ENCODE data around the gene ZFPM1. TPM values are rescaled to one million over a fixed set of nuclear protein-coding genes. Genes with fewer than 3 reads are reported as not detected.
A peak's percentile ranks its signal among the peaks of the same experiment; 100 is the strongest.

ZFPM1 gene
- total RNA-seq, 3 donors from 2014 or later (not counting 1 experiment from before 2014, with no cell fraction given) = 56.3 to 71.0 (median 64.6) TPM

DNA sequence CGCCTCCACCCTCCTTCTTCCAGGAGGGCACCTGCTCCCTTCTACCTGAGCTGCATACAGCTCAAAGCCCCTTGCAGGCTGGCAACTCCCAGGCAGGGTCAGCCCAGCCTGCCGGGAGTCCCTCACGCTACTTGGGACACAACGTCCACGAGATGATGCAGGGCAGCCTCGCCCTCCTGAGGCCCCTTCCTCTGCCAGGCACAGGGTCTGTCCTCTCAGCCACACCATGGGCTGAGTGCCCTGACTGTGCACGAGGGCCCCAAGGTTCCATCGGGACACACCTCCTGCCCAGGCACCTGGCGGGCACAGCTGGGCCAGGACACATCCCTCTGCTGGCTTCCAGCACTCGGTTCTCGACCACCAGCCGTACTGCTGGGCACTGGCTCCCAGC lies 86.2 kb downstream of the ZFPM1 start:
- Histone ChIP-seq H3K27ac (ENCODE audit: low read length) (no peak overlapping the region), H3K4me3 (ENCODE audit: low read length) (no peak overlapping the region), H3K4me1 (ENCODE audit: control insufficient read depth, insufficient read depth, low read length) (peaks cover 72% of the 10 kb centered on the region), H3K9me3 (ENCODE audit: control insufficient read depth, insufficient read depth, low read length) (peaks cover 22% of the 10 kb centered on the region), H3K27me3 (ENCODE audit: control insufficient read depth, insufficient read depth, low read length) (no peaks in the 10 kb centered on the region), H3K36me3 (ENCODE audit: control insufficient read depth, insufficient read depth, low read length) (peaks cover 10% of the 10 kb centered on the region)
- intact Hi-C loops (cut with micrococcal nuclease) = no loop called here
- no peak for DNase-seq
- H3K27ac Mint-ChIP-seq = peak overlapping the region in 1 of 2 donors; percentile 78
- no peaks in the 10 kb centered on the region for H3K27me3 Mint-ChIP-seq (ENCODE audit: low read depth in 2 of 2)
- H3K4me3 Mint-ChIP-seq = no peak overlapping the region
- WGBS (ENCODE audit: insufficient coverage) = 72% methylated on average over 12 of the region's 12 CpGs
- TF ChIP-seq, protein P1, sequence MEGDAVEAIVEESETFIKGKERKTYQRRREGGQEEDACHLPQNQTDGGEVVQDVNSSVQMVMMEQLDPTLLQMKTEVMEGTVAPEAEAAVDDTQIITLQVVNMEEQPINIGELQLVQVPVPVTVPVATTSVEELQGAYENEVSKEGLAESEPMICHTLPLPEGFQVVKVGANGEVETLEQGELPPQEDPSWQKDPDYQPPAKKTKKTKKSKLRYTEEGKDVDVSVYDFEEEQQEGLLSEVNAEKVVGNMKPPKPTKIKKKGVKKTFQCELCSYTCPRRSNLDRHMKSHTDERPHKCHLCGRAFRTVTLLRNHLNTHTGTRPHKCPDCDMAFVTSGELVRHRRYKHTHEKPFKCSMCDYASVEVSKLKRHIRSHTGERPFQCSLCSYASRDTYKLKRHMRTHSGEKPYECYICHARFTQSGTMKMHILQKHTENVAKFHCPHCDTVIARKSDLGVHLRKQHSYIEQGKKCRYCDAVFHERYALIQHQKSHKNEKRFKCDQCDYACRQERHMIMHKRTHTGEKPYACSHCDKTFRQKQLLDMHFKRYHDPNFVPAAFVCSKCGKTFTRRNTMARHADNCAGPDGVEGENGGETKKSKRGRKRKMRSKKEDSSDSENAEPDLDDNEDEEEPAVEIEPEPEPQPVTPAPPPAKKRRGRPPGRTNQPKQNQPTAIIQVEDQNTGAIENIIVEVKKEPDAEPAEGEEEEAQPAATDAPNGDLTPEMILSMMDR (IDR thresholded peaks at IDR 0.05) = no peak
- no peak for ATAC-seq
- H3K36me3 Mint-ChIP-seq = peaks cover 10% of the 10 kb centered on the region
- peaks cover 0 to 58% of the 10 kb centered on the region in 2 donors for H3K4me1 Mint-ChIP-seq
- peaks cover 4 to 5% of the 10 kb centered on the region in 2 donors for H3K9me3 Mint-ChIP-seq

DNA sequence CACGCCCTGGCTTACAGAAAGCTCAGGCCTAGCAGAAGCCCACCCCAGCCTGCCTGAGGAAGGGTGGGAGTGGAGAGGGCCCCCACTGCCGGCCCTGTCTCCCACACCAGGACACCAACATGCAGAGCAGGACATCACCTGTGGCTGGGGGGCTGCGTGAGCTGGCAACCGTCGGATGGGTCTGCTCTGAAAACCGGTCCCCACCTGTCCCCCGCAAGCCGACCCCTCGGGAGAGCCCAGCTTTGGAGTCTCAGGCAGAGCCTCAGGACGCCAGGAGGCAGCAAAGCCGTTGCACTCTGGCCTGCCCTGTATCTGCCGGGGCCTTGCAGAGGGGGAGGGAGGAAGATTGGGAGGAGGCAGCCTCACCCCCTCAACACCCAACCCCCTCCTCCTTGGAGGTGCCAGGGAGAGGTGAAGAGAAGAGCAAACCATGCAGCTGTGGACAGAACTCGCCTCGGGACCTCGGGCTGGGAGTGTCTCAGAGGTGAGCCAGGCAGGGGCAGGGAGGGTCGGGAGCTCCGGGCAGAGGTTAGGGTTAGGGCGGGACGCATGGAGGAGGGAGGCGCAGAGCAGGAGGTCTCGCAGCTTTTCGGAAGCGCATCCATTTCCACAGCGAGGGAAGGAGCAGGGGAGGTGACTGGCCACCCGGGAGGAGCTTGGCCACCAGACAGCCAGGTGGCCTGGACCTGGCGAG lies 86.7 kb downstream of the ZFPM1 start:
- peaks cover 0 to 58% of the 10 kb centered on the region in 2 donors for H3K4me1 Mint-ChIP-seq
- TF ChIP-seq, protein P1 (IDR thresholded peaks at IDR 0.05) = no peak
- H3K9me3 ChIP-seq (ENCODE audit: control insufficient read depth, insufficient read depth, low read length) = peaks cover 24% of the 10 kb centered on the region
- H3K36me3 ChIP-seq (ENCODE audit: control insufficient read depth, insufficient read depth, low read length) = peaks cover 10% of the 10 kb centered on the region
- H3K36me3 Mint-ChIP-seq = peaks cover 10% of the 10 kb centered on the region
- 38% methylated on average over 25 of the region's 26 CpGs for WGBS (ENCODE audit: insufficient coverage)
- peak overlapping the region; percentile 31 for H3K4me3 ChIP-seq (ENCODE audit: low read length)
- no peaks in the 10 kb centered on the region for H3K27me3 Mint-ChIP-seq (ENCODE audit: low read depth in 2 of 2)
- no peak overlapping the region for H3K4me3 Mint-ChIP-seq
- intact Hi-C loops (cut with micrococcal nuclease) = no loop called here
- H3K27ac ChIP-seq (ENCODE audit: low read length) = no peak overlapping the region
- H3K27me3 ChIP-seq (ENCODE audit: control insufficient read depth, insufficient read depth, low read length) = no peaks in the 10 kb centered on the region
- peak overlapping the region in 1 of 2 donors; percentile 72 for H3K27ac Mint-ChIP-seq
- peaks cover 72% of the 10 kb centered on the region for H3K4me1 ChIP-seq (ENCODE audit: control insufficient read depth, insufficient read depth, low read length)
- DNase-seq = peak in 1 of 2 donors; percentile 34
- peak in 2 of 3 donors; percentile 39 to 77 for ATAC-seq
- peaks cover 4 to 5% of the 10 kb centered on the region in 2 donors for H3K9me3 Mint-ChIP-seq

DNA sequence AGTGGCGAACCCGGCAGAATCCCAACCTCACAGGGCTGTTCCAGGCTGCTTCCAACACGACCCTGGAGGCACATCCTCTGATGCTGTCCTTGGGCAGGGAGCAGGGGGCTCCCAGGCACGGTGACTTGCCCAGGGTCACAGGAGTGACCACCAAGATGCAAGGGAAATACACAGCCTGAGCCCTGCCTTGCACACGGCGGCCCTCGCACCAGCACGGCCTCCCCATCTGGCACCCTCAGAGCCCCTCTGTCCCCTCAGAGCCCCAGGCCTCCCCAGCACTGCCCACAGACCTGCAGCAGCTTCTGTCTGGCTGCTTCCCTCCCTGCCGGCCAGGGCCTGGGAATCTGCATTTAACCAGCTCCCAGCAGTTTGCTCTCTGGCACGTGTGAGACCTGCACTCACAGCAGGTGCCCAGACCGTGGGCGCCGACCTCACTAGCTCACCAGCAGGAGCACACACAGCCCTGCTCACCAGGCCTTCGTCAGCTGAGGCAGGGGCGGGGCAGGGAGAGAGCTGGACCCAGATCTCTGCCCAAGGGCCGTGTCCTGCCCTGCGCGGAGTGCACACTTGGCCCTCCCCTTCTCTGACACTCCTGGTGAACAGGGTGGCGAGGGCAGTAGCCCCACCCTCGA lies 87.4 kb downstream of the ZFPM1 start:
- Histone ChIP-seq H3K9me3 (ENCODE audit: control insufficient read depth, insufficient read depth, low read length) (peaks cover 26% of the 10 kb centered on the region), H3K36me3 (ENCODE audit: control insufficient read depth, insufficient read depth, low read length) (peaks cover 5% of the 10 kb centered on the region), H3K27ac (ENCODE audit: low read length) (no peak overlapping the region), H3K27me3 (ENCODE audit: control insufficient read depth, insufficient read depth, low read length) (no peaks in the 10 kb centered on the region), H3K4me3 (ENCODE audit: low read length) (peak overlapping the region; percentile 31), H3K4me1 (ENCODE audit: control insufficient read depth, insufficient read depth, low read length) (peaks cover 72% of the 10 kb centered on the region)
- 63% methylated on average over 20 of the region's 20 CpGs for WGBS (ENCODE audit: insufficient coverage)
- ATAC-seq (peak in 1 of 3 donors; percentile 25), DNase-seq (no peak)
- Mint-ChIP-seq H3K36me3 (peaks cover 10% of the 10 kb centered on the region), H3K9me3 (peaks cover 4 to 5% of the 10 kb centered on the region in 2 donors), H3K4me1 (peaks cover 0 to 57% of the 10 kb centered on the region in 2 donors), H3K27ac (peak overlapping the region in 1 of 2 donors; percentile 72), H3K27me3 (ENCODE audit: low read depth in 2 of 2) (no peaks in the 10 kb centered on the region), H3K4me3 (no peak overlapping the region)
- intact Hi-C loops (cut with micrococcal nuclease) = no loop called here
- TF ChIP-seq, protein P1 (IDR thresholded peaks at IDR 0.05) = no peak

Data from natural killer cell (primary cell).